HS-27A (cell line): Measurements from ENCODE around the gene C17orf50.
"Not testable (repeated sequence)": the region's sequence is repeated elsewhere in the genome, so short reads cannot be mapped to it uniquely, and the experiment has no call there.

Experiments used
- DNase-seq: peaks from one replicate; pipeline ENCODE4 v3.0.0-alpha.2; 2012; ENCODE audit warnings: low read depth, missing footprints

The C17orf50 gene

DNA sequence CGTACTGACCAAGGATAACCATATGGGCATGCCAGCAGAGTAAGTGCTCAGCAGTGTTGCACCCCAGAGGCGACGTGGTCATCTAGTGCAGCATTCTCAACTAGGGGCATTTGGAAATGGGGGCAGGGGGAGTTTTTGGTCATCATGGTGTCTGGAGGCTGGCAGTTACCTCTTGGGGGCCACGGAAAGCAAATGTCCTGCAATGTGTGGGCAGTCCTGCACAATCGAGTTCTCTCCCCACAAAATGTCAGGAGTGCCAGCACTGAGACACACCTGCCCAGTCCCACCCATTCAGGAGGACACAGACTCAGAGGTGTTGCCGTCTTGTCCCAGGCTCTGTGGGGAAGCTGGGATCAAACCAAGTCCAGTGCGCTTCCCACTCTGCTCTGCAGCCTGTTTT lies 26.3 kb upstream of the C17orf50 start:
- no peak for DNase-seq

DNA sequence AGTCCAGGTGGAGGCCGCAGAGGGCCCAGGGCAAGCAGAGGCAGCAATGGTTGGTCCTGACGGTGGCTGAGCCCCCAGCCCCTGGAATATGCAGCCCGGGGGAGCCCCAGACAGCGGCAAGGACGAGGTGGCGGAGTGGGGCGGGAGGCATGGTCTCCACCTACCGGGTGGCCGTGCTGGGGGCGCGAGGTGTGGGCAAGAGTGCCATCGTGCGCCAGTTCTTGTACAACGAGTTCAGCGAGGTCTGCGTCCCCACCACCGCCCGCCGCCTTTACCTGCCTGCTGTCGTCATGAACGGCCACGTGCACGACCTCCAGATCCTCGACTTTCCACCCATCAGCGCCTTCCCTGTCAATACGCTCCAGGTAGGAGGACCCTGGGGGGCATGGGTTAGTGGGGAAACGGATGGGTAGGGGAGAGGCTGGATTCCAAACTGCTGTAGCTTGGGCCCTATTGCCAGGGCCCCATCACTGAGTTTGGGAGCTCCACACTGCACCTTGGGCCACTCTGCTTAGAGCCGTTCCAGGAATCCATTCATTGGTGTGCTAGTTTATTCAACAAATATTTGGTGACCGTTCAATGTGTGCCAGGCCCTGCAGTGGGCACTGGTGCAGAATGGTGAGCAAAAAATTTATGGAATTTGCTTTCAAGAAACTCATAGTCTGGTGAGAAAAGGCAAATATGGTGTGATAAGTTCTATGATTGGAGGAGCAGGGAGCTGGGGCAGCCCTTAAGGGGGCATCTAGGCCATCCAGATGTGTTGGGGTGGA lies 25.5 kb upstream of the C17orf50 start:
- DNase-seq, result no peak

DNA sequence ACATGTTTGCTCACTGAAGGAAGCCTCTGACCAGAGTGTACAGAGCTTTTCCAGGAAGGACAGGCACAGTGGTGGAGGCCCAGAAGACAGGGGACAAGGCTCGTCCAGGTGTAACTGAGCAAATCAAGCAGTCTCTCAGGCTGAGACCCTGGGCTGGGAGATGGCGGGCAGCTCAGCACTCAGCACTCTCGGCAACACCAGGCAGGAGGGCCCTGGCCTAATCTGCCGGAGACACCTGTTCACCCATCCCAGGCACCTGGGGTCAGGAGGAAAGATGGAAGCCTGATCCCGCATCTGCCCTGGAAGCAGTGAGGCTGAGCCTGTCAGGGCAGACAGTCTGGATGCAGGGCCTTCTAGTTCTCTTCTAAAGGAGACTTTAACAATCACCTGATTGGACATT lies 24.5 kb upstream of the C17orf50 start:
- no peak for DNase-seq

DNA sequence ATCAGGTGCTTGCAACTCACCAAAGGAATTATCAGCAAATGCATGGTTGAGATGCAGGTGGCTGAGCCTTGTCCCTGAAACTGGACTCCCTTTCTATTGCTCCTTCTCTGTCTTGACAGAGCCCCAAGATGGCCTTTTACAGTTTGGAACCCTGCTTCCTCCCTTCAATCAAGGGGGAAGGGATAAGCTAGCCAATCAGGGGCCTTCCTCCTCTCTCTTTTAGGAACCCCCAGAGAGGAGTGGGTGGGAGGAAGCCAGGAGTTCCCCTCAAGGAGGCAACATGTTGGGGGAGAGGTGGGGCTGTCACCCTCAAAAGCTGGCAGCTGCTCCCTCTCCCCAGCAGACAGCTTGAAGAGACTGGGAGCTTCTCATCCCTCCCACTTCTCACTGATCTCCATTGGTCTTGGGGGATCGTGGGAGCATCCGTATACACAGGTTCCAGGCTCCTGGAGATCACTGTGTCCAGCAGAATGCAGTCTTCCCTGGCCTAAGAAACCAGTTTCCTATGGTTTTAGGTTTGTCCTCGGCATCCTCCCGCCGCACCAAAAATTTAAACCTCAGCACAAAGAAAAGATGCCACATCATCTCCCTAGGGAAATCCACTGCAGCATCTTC lies 22.1 kb upstream of the C17orf50 start:
- no peak for DNase-seq

DNA sequence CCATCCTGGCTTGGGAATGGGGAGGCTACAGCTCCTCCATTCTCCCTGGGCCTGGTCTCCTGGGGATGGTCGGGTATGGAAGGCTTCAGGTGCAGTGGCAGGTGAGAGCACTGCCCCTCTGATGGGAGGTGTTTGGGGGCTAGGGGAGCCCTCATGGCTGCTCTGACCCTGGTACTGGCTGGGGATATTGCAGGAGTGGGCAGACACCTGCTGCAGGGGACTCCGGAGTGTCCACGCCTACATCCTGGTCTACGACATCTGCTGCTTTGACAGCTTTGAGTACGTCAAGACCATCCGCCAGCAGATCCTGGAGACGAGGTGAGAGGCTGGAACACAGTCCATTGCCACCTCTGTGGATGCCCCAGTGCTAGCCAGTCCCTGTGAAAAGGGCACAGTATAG lies 20.5 kb upstream of the C17orf50 start:
- DNase-seq, result no peak

DNA sequence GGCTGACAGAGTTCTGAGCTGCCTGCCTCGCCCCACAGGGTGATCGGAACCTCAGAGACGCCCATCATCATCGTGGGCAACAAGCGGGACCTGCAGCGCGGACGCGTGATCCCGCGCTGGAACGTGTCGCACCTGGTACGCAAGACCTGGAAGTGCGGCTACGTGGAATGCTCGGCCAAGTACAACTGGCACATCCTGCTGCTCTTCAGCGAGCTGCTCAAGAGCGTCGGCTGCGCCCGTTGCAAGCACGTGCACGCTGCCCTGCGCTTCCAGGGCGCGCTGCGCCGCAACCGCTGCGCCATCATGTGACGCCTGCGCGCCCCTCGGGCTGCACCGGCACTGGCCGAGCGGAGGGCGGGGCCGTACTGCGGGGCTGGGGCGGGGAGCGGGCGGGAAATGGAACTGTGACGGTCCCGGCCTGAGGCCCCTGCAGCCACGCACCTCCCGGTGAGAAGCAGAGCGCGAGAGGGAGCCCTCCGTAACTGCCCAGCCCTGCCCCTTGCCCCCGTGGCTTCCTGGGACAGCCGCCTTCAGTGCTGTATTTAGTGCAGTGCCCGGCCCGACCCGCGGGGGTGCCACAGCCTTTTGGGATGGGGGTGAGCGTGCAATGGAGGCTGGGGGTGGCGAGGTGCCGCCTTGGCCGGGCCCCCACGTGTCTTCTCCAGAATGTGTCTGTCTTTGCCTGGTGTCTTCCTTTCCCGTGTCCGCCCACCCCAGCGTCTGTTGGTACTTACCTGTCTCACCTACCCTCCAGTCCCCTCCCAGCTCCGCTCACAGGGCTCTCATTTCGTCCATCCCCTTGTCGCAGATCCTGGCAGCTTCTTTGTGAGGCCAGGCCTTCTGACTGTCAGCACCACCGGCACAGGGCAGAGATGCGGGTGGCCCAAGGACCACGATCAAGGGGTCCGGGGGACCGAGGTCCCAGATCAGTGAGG lies 19.4 kb upstream of the C17orf50 start:
- DNase-seq, result no peak

DNA sequence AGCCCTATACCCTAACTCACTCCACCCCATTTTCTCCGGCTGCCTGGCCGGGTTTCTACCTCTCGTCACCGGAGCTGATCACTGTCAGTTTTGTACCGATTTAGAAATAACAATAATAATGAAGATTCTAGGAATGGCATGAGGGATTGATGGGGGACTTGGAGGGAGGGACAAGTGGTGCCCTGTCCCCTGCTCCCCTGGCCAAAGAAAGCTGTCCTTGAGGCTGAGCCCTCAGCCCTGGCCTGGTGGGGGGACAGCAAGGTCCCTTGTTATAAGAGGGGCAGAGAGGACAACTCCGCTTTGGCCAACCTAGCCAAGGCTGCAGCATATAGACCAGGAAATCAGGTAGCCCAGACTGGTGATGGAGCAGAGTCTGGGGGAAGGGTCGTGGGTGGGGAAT lies 18.2 kb upstream of the C17orf50 start:
- no peak for DNase-seq

DNA sequence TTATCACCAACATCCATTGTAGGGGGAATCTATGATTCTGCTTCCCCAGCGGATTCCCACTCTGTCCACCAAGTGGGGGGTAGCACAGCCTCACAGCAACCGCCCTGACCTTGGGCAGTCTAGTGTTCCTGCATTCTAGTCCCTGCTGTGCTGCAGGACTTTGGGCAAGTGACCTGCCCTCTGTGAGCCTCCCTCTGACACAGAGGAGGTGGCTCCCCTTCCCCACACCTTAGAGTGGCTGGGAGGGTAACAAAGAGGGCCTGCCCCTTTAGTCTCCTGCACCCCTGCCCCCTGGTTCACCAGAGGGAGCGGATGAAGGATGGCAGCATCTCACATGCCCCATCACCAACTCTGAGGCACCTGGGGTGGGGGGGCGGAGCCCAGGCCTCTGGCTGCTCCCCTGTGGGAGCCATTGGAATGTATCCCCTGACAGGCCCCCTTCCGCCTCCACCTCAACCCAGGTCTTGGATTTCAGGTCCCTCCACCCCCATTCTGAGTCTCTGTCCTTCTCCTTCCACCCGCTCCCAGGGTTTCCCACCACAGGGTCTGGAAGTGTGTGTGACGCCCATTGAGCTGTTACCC lies 17.7 kb upstream of the C17orf50 start:
- no peak for DNase-seq

DNA sequence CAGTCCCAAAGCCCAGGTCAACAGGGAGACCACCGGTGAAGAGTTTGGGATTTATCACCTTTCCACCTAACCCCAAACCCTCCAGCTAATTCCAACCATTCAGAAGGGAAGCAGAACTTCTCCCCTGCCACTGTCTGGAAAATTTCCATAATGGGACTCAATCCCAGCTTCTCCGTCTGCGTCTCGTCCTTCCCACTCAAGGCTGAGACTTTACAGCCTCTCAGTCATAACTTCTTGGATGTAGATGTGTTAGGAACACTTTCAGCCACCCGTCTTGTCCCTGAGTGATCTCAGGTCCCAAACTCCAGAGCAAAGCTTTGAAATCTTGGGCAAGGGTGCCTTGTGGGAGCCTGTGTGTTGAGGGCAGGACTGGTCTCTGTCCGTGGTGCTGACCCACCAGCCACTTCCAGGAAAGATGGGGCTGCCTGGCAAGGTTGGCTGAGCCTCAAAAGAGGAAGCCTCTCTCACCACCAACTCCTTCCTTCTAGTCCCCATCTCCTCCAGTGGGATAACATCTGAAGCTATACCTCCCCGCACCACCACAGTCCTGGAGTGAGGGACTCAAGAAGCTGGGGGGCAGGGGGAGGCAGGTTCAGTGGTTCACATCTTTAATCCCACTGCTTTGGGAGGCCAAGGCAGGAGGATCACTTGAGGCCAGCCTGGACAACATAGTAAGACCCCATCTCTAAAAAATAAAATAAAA lies 16.9 kb upstream of the C17orf50 start:
- no peak for DNase-seq

DNA sequence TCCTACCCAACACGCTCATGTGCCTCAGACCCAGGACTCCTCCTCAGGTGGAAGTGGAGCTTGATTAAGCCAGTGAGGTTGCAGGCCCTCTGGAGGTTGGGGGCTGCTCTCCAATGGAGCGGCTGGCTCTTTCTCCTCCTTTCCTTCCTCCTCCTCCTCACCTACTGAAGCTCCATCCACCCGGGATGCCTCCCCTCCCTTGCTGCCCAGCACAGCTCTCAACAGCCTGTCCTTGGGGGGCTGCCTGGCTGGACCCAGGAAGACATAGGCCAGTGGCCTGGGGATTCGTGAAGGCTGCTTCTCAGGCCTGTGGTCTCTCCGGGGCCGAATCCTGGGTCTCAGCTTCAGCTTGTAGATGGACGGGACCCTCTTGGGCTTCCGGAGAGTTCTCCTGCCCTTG lies 15.9 kb upstream of the C17orf50 start:
- no peak for DNase-seq

DNA sequence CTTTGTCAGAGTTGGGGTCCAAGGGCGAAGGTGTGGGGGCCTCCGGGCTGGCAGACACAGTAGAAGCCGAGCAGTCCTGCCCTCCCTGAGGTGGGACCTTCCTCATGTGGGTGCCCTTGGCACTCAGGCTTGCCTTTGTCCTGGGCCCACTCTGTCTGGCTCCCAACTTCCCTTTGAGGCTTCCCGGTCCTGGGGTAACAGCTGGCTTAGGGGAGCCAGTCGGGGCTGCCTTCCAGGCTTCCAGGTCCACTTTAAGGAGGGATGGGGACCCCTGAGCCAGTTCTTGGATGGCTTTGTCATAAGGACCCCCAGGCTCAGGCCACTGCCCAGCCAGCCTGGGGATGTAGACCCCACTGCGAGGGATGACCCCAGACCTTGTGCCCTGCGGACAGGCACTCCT lies 15.4 kb upstream of the C17orf50 start:
- DNase-seq, result no peak

DNA sequence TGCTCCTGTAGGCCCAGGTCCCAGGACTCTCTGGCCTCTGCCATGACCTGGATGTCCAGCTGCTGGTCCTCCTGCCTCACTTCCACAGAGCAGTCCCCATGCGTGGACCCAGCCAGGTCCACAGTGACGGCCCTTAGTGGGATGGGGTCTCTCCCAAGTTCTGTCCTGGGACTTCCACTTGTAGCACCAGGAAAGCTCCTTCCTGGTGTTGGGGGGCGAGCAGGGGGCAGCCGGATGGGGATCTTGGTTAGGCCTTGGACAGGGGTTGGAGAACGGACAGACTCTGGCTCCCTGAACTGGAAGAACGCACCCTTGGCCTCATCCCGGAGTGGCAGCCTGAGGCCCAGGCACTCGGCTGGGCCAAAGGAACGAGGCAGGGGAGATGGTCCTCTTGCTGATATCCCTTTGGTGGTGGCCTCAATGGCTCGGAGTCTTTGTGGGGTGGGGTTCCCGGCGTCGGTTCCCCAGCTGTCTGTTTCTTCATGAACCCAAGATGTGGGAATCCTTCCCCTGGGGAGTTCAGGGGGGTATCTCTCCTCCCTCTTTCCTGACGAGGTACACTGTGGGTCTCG lies 14.9 kb upstream of the C17orf50 start:
- DNase-seq, result no peak

DNA sequence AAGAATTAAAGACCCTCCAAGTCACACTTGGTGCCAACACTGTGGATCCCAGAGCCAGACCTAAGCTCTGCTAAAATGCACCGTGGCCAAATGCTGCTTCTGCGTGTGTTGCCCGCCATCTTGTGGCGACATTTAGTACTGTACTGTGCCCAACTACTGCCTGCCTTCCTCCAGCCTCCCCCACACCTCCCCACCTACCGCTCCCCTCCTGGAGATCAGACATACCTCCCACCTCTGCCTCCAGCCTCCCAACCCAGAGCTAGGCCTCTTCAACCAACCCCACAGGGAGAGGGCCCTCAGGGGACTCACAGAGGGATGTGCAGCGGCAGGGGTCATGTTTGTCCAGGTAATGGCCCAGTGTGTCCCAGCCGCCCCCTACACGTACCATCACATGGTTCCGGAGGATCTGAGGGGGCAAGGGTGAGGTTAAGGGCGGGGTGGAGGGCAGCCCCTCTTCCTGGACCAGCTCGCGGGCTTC lies 13.1 kb upstream of the C17orf50 start:
- no peak for DNase-seq

DNA sequence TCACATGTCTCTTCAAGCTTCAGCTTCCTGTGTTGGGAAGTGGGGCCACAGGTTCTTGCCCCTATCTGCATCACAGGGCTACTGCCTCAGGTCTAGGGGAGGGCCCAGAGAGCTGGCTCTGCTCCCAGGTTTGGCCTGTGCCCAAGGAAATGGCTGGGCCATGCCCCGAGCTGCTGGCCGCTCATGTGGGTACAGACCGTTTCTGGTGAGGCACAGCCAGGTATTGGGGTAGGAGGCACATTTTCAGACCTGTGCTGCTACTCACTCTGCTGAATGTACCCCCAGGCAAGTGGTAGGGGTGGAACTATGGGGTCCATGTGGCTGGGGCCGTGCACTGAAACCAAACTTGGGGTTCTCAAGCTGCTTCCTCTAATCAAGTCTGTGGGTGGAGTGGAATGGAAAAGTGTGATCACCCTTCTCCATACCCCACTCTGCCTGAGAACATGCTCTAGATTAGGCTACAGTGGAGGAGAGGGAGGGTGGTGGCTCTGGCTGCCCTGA lies 12.3 kb upstream of the C17orf50 start:
- DNase-seq, result no peak

DNA sequence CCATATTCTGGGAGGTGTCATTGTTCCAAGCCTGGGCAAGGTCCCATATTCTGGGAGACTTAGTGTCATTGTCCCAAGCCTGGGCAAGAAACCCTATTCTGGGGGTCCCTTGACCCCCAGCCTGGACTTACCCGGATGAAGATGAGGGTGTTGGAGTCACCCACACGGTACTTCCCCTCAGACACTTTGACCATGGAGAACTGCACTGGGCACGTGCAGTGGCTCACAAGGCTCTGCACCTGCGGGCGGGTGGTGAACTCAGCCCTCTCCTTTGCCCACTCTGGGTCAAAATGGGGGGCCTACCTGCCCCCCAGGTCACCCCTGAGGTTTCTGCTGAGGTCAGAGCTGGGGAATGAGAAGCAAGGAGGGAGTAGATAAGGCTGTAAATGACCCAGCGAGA lies 11.7 kb upstream of the C17orf50 start:
- no peak for DNase-seq

DNA sequence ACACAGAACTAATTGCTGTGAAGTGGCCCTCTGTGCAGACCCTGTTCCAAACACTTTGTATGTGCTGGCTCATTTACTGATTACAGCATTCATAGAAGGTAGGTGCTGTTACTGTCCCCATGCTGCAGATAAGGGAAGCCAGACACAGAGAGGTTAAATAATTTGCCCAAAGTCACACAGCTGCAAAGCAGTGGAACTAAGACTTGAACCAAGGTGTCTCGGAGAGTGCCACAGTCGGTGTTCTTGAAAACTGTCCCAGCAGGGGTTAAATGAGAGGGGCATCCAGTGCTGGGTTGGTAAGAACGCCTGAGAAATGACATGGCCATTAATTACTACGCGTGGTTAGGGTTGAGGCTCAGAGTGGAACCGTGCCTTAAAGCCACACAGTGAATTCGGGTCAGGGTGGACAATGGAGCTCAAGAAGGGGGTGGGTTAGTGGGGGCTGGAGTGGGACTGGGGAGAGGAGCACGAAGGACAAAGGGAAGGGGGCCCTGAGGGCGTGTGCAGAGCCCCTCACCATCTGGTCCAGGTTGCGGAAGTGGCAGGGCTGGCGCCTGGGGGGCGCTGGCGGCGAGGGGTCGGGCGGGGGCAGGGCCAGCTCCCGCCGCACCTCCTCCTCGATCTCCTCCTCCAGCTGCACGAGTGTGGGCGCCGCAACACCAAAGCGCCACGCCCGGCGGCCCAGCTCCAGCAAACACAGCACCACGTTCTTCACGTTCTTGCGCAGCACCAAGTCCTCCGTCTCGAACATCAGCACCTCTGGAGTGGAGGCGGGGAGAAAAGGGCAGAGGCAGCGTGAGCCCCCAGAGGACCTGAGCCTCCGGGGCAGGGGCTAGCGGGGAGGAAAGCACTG lies 10.9 kb upstream of the C17orf50 start:
- no peak for DNase-seq

DNA sequence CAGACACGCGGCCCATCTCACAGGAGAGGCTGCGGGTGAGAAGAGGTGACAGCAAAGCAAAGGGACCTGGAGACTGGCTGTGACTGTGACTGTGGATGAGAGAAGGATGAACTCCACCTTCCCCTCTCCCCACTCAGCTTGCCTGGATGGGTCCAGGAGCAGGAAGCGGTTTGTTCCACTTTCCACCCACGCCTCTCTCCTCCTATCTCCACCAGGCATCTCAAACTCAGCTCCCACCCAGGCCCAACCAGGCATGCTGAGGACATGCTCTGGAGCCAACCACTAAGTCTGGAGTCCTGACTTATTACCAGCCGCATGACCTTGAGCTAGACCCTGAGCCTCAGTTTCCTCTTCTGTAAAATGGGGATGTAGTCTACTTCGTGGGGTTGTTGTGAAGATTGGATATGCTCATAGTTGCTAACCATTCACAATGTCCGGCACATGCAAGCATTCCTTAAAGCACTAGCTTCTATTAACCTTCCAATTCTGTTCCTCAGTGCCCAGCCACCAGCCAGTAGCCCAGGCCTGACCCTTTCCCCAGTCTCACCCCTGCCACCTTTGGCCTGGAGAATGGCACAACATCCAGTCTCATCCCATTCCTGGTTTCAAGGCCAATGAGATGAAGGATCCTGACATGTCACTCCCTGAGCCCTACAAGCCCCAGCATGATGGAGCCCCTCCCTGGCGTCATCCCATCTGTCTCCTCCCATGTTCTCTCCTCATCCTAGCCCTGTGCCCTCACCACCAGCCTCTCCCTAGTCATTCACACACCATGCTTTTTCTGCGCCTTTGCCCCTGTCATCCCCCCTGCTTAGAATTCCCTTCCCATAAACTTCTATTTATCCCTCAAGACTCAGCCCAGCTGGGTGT lies 9.9 kb upstream of the C17orf50 start:
- no peak for DNase-seq

DNA sequence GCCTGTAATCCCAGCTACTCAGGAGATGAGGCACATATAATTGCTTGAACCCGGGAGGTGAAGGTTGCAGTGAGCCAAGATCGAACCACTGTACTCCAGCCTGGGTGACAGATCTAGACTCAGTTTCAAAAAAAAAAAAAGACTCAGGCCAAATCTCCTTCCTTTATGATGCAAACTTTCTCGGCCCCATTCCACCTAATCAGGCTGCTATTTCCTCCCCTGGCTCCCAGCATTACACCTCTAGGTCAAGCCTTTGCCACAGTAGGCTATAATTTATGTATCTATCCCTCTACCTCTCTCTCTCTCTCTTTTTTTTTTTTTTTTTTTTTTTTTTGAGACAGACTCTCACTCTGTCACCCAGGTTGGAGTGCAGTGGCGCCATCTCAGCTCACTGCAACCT lies 9.1 kb upstream of the C17orf50 start:
- not testable (repeated sequence) for DNase-seq

DNA sequence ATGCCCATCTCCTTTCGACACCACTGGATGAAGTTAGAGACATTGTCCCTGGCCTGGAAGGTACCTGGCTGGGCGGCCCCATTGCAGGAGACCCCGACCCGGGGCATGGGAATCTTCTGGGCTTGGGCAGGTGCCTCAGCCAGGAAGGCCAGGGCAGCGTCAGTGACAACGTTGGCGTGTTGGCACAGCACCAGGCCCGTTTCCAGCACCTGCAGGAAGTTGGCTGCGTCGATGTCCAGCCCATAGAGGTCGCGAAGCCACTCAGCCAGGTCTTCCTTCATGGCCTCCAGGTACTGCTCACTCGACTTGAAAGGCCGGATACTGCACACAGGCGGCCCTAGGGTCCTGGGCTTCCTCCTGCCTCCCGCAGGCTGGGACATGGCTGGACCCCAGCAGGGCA lies 8.2 kb upstream of the C17orf50 start:
- no peak for DNase-seq
